Measurements from ENCODE around the gene TTC7B. TPM values are rescaled to one million over a fixed set of nuclear protein-coding genes. Genes with fewer than 3 reads are reported as not detected.

The TTC7B gene
- total RNA-seq, 1 donor from 2014 or later, result 82.6 TPM

DNA sequence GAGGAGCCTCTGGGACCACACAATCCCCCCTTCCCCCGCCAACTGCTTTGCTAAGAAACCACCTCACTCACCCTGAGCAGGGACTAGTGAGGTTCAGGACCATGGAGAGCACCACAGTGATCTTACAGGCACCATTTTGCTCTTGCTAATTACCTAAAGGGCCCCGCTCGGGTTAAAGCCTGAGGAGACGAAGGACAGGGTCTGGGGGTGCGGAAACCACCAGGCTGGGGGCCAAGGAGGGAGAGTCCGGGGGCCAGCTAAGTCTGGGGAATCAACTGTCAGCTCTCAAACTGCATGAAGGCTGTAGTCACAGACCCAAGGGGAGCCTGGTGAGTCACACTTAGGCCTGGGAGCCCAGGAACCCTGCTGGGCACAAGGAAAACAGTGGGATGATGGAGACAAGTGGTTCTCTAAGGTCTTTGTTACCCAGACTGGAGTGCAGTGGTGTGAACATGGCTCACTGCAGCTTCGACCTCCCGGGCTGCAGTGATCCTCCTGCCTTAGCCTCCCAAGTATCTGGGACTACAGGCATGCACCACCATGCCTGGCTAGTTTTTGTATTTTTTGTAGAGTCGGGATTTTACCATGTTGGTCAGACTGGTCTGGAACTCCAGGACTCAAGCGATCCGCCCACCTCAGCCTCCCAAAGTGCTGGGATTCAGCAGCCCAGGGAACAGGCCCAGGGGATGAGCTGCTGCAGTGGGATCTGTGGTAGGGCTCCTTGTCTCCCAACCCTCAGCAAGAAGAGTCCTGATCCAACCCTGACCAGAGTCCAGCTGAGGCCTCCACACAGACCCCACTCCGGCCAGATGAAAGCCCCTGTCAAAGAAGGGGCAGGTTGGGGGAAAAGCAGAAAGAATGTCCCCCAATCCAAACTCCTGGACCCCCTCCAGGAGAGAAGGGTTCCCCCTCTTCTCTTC, 320.6 kb downstream of the TTC7B start:
- no peak for DNase-seq (ENCODE audit: low read depth)
- no peak overlapping the region for H3K4me3 ChIP-seq (ENCODE audit: low read depth, low read length)
- TF ChIP-seq, protein P1, sequence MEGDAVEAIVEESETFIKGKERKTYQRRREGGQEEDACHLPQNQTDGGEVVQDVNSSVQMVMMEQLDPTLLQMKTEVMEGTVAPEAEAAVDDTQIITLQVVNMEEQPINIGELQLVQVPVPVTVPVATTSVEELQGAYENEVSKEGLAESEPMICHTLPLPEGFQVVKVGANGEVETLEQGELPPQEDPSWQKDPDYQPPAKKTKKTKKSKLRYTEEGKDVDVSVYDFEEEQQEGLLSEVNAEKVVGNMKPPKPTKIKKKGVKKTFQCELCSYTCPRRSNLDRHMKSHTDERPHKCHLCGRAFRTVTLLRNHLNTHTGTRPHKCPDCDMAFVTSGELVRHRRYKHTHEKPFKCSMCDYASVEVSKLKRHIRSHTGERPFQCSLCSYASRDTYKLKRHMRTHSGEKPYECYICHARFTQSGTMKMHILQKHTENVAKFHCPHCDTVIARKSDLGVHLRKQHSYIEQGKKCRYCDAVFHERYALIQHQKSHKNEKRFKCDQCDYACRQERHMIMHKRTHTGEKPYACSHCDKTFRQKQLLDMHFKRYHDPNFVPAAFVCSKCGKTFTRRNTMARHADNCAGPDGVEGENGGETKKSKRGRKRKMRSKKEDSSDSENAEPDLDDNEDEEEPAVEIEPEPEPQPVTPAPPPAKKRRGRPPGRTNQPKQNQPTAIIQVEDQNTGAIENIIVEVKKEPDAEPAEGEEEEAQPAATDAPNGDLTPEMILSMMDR (conservative IDR thresholded peaks at IDR 0.05; ENCODE audit: low read depth, low read length), result no peak

DNA sequence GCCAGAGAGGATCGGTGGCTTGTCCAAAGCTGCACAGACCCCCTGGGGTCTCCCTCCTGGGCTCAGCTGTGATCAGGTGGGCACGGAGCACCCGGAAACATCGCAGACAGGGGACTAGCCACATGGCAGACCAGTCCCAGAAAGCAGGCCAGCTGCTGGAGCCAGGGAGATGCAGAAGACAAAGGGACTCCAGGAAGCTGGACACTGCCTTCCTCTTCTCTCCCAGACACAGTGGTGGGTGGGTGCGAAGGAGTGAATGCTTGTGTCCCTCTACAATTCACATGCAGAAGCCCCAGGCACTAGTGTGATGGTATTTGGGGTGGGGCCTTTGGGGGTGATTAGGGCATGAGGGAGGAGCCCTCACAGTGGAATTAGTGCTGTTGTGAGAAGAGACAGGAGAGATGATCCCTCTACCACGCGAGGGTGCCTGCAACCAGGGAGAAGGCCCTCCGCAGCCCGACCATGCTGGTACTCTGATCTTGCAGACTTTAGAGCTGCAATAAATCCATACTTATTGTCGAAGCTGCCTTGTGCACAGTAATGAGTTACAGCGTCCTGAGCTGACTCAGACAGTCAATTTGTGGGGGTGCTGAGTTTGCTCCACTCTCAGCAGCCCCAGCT, 324.2 kb downstream of the TTC7B start:
- no peak for DNase-seq (ENCODE audit: low read depth)
- TF ChIP-seq, protein P1 (conservative IDR thresholded peaks at IDR 0.05; ENCODE audit: low read depth, low read length), result no peak
- no peak overlapping the region for H3K4me3 ChIP-seq (ENCODE audit: low read depth, low read length)

DNA sequence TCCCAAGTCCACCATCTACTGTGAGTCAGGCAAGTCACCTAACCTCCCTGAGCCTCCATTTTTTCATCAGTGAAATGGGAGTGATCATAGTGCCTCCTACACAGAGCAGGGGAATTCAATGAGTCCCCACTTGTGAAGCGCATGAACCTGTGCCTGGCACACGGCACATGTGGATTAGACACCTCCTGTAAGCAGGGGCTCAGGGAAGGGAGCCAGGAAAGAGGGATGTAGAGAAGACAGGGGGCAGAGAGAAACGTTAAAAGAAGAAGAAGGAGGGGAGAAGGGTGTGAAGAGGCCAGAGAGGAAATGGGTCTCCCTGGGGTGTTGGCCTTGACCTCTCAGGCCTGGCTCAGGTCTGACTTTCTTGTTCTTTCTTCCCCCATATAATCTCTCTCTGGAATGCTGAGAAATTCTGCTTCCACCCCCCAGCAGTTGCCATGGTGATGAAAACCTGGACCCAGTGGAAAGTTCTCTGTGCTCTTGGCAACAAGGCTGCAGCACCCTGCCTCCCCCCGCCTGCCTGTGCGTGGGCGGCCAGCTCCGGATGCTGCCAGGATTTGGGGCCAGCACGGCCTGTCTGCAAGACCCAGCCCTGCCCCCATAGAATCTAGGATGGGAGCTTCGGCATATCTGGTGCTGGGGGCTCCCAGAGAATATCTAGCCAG, 324.9 kb downstream of the TTC7B start:
- TF ChIP-seq, protein P1 (conservative IDR thresholded peaks at IDR 0.05; ENCODE audit: low read depth, low read length), result no peak
- DNase-seq (ENCODE audit: low read depth), result no peak
- no peak overlapping the region for H3K4me3 ChIP-seq (ENCODE audit: low read depth, low read length)

DNA sequence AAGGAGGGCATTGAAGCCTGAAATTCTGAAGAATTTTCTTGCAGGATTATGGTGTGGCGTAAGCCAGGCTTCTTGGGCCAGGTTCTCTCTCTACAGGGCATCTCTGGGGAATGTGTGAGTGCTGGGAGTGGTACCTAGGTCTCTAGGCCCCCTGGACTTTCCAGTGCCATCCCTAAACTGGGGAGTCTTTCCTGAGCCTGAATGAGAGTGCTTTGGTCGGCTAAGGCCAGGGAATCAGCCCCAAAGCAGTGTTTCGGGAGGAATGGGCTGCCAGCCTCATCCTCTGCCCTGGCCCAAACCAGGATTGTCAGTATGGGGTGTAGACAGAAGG, 325.5 kb downstream of the TTC7B start:
- no peak for DNase-seq (ENCODE audit: low read depth)
- TF ChIP-seq, protein P1 (conservative IDR thresholded peaks at IDR 0.05; ENCODE audit: low read depth, low read length), result no peak
- no peak overlapping the region for H3K4me3 ChIP-seq (ENCODE audit: low read depth, low read length)

DNA sequence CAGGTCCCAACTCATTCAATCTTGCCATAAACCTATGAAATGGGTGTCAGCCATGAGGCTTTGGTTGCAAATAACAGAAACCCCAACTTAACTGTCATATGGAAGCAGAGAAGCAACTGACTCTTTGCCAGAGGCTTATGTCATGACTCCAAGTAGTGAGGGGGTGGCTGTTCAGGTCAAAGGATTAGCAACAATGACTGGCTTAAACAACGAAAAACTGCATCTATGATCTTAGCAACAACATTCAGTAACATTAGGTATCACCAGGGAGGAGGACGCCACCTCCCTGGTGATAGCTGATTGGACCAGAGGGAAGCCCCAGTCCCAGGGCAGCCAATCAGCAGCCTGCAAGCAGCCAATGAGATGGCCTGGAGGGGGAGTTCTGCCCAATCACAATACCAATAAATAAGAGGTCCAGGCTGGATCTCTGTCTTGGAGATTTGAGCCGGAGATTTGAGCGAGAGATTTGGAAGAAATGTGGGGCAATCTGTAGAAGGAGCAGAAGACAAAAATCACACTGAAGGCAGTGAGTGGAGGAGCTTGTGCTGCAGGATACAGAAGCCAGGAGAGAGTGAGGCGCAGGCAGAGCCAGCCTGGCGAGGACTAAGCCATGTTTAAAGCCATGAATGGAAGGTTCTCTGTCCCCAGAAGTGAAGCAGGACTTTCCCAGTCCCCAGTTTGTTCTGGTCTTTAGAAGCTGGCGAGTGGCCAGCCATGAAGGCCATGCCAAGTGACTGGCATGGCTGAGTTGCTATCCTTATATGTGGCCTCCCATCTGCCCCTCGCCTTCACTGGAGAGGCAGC, 326.1 kb downstream of the TTC7B start:
- H3K4me3 ChIP-seq (ENCODE audit: low read depth, low read length), result no peak overlapping the region
- TF ChIP-seq, protein P1 (conservative IDR thresholded peaks at IDR 0.05; ENCODE audit: low read depth, low read length), result no peak
- DNase-seq (ENCODE audit: low read depth), result no peak

DNA sequence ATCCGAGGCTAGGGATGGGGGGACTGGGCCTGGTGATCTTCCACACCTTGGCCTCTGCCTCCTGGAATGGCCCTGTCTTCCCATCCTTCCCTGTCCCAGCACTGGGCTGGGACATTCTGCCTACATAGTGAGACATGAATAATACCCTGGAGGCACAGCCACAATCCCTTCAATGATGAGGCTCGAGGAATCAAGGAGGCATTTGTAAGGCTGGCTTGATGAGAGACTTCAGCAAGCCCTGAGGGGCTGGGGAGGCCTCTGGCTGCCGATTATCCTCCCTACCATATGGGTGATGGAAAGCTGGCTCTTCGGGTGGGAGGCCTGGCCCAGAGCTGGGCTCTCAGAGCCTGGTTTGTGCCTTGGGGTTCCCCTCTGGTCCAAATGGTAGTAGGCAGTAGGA, 326.9 kb downstream of the TTC7B start:
- no peak overlapping the region for H3K4me3 ChIP-seq (ENCODE audit: low read depth, low read length)
- DNase-seq (ENCODE audit: low read depth), result no peak

More for the DNA sequence above, 326.9 kb downstream of the TTC7B start:
- TF ChIP-seq, protein P1 (conservative IDR thresholded peaks at IDR 0.05; ENCODE audit: low read depth, low read length), result no peak
